HG02588 (cell line): ENCODE data around the gene TENT4A.

Source experiments
- ATAC-seq: cut with Tn5 transposase; IDR thresholded peaks from one replicate; pipeline ENCODE4 v1.9.1; 2021; ENCODE audit warnings: mild to moderate bottlenecking, moderate library complexity; ENCODE audit not compliant: unreplicated experiment

TENT4A gene

DNA sequence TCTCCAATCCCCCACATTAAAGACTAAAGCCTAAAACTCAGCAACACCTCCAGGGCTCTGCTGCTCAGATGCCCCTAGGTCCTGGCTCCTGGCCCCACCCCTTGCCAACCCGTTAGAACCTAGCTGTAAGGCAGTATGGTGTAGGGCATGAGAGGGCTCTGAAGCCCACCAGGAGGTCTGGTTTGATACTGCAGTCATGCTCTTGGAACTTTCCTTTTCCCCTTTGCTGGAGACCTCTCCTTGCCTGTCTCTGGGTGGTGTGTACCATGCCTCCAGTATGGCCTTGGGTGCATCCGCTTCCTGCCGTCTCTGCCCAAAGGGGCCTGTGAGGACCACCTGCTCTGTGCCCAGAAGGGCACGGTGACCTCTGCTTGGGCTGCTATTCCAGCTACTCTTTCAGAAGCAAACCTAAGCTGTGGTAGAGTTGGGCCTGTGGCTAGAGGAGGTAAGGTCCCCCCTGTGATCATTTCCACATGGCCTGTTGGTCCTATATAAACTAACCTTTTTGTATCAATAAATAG, 3.5 kb downstream of the TENT4A start:
- ATAC-seq: no peak

DNA sequence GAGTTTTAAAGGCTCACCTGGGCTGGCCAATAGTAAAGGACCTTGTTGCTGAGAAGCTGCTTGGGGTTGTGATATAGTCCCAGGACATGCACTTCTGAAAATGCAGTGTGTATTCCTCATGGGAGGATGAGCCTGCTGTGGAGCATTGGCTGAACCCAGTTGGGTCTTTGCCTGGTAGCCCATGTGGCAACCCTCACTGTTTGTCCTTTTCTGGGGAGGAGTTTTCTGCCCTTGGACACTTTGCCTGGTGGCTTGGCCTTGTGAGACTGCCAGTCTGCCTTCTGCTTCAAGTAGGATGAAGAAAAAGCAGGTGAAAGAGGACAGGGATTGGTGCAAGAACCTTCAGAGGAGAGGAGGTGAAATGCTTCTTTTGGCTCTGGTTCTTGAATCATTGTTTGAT, 4.0 kb downstream of the TENT4A start:
- ATAC-seq: no peak

DNA sequence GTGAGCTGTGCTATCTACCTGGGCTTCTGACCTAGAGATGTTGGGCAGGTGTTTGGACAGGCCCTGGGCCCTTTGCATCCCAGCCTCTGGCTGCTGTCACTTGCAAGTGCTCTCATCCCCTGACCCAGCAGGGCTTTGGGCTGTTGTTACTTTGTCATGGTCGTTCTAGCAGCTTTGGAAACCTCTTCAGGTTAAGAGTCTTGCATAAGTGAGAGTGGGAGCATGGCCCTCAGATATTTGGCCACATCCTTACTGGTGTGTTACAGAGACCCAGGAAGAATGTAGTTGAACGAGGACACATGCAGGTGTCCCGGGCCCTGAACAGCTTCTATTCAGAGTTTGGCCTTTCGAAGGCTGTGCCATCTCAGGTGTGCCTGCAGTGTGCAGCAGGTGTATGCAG, 4.5 kb downstream of the TENT4A start:
- no peak for ATAC-seq

DNA sequence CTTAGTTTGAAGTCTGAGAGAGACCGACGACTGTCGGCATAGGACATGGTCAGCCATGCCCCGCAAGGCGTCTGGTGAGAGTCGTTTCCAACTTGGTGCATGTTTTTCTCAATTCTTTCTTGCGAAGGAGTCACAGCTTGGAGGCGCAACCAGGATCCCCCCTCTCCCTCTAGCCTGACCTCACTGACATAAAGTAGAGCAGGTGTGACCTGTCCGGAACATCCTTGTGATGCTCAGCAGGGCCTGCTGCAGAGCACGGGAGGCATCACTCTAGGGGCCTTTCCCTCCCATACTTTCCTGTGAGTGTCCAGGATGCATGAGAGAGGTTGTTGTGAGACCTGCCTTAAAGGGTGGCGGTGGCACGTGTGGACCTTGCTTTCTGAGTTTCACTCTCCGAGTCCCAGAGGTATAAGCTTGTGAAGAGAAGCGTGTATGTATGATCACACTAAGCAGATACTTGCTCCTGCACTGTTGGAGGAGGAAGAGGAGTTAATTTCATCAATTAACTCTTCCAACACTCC, 5.0 kb downstream of the TENT4A start:
- ATAC-seq: no peak

DNA sequence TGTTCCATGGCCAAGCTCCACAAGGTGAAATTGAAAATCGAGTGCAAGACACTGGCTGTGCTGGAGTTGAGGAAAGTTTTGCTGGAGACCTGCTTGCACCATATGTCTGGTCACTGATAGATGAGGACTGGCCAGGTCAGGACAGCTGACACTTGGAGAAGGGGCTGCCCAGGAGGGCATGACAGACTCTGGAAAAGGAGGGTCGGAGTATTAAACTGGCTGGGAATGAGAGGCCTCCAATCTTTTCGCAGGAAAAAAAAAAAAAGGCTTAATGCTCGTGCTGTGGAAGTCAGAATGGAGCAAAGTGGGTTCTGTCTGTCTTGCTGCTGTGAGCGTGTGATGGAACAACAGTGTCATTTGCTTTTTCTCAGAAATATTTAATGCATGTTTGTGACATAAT, 5.5 kb downstream of the TENT4A start:
- ATAC-seq: no peak

DNA sequence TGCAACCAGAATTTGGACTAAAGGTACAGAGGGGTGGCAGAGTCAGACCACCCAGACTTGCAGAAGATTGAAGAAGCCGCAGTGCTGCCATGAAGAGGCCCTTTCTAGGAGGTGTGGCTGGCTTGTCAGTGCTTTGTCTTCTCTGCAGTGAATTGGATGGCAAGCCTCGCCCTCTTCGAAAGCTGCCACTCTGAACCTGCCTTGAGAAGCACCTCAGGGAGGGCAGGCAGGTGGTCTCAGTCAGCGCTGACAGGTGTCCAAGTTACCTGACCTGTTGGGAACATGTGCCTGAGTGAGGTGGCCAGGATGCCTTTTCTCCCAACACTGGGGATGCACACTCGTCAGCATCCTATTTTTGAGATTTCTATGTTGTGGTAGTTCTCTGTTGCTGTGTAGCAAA, 6.2 kb downstream of the TENT4A start:
- ATAC-seq: no peak

DNA sequence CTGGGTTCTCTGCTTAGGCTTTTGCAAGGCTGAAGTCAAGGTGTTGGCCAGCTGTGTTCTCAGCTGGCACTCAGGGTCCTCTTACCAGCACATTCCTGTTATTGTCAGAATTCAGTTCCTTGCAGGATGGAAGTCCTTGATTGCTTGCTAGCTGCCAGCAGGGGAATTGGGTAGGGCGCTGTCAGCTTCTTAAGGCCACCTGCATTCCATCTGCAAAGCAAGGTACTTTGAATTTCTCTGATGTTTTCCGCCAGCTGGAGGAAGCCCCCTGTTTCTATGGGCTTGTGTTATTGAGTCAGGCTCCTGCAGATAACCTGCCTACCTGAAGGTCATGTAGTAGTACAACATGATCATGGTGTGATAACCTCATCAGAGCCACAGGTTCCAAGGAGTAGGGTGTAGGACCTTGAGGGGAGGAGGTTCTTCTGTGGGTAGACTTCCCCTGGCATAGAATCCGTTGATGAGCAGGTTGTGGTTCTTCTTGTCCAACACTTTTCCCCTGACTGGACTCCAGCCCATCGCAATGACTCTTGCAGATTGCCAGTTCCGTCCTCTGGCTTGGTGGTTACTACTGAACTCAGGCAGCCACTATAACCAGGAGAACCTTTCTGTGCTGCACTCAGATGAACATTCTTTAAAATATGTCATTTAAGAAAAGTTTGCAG, 6.8 kb downstream of the TENT4A start:
- ATAC-seq: no peak

DNA sequence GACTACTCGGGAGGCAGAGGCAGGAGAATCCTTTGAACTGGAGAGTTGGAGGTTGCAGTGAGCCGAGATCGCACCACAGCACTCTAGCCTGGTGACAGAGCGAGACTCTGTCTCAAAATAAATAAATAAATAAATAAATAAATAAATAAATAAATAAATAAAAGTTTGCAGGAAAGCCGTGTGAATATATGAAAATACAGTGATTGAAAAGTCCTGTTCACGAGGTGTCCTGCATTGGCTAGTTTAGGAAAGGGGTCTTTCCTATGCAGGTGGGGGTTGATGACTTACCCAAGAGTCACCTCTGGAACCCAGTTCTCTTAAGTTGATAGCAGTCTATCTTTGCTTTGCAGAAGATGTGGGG, 7.3 kb downstream of the TENT4A start:
- ATAC-seq: no peak

DNA sequence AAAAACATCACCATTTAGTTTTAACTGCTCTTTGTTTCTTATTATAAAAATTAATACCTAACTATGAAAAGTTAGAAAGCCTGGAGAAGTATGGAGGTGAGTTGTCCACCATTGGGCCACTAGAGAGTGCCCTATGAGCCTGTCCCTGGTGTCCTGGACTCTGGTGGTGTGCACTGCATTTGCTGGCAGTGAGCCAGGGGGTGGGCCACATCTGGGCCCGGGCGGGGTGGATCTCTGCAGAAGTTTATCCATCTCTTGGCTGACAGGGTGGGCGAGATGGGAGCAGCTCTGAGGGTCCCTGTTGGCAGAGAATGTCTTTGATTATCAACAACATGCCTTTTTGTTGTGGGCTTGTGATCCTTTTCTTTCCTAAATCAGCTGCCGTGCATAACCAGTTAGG, 8.2 kb downstream of the TENT4A start:
- ATAC-seq: no peak

DNA sequence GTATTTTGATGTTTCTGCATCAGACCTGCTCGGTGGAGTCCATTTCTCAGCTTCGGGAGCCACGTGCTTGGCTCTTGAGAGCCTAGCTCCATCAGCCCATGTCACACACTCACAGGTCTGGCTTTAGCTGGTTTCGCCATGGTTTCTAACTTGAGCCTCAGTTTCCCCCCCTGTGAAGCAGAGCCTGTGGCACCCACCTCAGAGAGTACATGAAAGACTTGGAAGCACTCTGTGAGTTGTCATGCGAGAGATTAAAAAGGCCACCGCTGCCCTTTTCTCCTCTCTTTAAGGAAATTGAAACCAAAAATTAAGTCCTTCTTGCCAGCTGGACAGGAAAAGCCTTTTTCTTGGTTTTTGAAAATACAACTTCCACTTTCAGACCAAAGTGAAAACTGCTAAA, 8.8 kb downstream of the TENT4A start:
- ATAC-seq: peak; percentile 50

DNA sequence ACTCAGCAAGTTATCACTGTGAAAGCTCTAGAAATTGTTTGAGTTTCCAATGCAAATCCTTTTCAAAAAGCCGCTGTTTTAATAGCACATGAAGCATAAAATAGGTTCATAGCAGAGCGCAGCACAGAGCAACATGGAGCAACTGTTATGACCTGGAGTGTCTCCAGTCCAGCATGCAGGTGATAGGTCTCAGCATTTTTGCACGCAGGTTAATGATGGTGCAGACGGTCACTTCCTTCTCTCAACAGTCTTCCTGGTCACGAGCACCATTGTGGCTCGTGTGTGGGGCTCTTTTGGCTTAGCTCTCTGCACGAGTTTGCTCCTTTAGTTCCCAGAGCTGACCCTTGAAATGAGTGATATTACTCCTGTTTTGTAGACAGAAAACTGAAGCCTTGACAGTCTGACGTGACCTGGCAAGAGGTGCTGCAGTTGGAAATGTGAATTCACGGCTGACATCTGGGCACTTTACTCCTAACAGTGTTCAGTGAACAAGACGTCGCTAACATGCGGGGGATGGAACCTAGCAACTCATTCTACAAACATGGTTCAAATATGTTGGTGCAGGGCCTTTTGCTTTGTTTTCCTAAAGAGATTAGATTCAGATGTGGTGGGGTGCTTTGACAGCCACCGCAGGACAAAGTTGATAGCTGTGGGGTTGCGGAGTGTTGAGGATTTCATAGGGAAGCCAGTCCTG, 10.0 kb downstream of the TENT4A start:
- ATAC-seq: no peak

DNA sequence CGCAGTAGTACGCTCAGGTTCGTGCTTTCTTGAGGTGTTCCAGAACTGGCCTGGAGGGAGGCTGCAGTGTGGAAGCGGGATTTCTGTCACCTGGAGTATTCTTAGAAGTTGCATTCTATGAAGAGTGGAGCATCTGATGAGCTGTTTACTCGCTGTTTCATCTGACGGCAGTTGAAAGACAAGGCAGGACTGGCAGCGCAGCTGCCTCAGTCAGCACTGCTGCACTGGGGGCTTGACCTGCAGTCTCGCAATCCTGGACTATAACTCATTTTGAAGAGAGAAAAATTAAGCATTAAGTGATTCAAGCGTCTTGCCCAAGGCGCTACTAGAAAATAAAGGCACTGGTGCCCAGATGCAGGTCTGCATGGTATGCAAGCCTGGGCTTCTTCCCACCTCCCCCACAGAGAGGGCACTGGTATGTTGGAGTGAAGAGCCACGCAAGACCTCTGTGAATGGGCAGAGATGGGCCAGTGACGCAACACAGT, 10.6 kb downstream of the TENT4A start:
- ATAC-seq: no peak

DNA sequence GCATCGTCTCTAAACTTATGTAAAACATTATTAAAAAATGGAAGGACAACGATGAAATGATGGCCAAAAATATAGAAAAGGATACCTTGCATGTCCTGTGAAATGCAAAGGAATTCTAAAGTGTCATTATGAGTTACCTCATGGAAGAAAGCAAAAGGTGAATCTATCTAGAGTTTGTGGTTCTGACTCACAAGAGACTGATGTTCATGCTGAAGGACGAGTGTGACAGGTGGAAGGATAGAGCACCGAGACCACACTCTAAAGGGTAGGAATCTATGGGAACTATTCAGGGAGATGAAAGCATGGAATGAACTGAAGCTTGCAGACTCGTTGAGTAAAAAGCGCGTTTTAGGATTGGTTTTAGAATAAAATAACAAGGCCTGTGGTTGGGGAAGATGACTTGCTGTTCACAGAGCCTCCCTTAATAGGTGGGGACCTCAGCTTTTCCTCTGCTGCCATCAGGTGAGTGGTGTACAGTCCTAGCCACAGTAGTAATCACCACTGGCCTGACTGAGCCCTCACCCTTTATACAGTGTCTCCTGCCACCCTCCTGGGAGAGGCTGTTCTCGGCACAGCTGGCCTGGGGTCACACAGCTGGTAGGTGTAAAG, 11.2 kb downstream of the TENT4A start:
- ATAC-seq: no peak

DNA sequence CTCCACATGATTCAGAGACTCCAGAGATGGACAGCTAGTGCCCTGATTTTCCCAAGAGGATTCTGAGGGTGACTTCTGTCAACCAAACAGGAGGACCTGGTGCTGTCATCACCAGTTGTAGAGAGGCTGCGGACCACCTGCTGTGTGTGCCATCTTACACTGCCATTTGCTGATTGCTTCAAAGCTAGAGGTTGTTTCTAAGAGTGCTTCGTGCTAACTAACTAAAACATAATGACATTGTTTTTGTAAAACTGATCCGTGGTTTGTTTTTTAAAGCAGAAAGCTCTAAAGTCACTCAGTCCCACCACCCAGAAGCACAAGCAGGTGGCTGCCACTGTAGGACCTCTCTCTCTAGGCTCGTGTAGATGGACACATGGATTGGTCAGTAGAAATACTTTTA, 12.2 kb downstream of the TENT4A start:
- ATAC-seq: no peak

DNA sequence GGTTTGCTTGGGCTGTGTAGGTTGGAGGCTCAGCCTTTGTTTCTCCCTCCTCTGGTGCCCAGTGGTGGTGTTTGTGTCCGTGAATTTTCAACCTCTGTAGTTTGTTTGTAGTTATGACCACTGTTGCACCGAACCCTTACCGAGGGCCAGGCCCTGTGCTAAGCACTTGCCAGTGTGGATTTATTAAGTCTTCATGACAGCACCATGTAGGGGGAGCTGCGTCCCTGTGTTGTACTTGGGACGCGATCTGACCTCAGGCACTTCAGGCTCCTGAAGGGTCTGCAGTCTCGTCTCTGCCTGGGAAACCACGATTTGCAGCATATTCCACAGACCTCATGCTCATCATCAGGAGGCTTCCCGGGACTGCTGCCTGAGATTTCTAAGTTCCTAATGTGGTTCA, 12.8 kb downstream of the TENT4A start:
- ATAC-seq: no peak

DNA sequence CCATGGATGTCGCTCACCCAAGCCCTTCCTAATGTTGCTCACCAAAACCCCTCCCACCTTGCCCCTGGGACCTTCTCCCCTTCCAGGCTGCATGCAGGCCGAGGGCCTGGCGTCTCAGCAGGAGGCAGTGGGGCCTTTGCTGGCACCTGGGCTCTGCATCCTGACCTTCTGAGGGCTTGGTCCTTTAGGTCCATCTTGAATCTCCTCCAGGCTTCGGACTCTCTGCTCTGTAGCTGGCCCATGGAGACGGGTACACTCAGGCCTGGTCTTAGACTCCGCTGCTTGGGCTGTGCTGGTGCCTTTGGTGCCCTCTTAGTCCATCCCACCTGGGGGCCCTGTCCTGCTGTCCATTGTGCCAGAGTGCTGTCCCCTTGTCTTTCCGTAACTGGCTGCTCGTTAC, 14.0 kb downstream of the TENT4A start:
- ATAC-seq: no peak

DNA sequence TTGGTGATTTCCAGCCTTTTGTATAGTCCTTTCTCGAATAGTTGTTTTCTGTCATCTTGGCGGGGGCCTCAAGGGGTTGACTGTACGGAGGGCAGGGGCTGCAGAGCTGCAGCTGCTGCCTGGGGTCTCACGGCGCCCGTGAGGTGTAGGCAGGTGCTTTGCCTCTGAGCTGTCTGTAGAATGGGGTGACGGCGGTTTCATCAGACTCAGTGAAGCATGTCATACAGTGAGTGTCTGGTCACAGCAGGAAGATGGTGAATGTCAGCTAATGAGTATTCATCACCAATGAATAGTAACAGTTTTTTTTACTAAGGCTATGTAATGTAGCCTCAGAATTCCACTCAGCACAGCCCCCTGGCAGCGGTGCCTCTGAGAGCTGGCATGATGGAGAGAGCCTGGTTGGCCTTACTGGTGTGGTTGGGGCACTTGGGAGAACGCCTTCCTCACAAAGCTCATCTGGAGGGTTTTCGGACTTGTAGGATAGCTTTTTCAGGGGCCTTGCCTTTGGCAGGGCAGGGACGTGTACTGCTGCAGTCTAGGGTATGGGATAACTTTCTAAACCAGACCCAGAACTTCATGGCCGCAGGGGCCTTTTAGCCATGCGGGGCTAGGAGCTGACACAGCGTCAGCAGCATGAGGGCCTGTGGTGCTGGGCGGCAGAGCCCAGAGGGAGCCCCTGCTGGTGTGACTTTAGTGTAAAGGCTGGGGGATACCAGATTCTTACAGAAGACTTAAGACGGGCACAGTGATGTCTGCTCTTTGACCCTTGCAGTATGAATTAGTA, 15.0 kb downstream of the TENT4A start:
- peak; percentile 84 for ATAC-seq

DNA sequence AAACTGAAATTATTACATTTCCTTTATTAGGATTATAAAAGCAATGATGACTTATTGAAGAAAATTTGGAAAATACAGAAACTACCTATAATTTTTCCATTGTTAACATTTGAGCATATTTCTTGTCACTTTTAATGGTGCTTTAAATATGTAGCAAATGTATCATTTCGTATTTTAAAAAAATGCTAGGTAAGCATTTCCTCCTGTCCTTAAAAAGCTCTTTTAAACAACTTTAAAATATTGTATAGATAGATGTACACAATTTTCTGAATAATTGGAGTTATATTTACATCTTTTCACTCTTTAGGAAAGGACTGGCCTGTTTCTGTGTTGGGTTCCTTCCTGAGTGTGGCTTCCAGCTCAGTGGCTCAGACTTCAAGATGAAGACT, 15.6 kb downstream of the TENT4A start:
- ATAC-seq: no peak

DNA sequence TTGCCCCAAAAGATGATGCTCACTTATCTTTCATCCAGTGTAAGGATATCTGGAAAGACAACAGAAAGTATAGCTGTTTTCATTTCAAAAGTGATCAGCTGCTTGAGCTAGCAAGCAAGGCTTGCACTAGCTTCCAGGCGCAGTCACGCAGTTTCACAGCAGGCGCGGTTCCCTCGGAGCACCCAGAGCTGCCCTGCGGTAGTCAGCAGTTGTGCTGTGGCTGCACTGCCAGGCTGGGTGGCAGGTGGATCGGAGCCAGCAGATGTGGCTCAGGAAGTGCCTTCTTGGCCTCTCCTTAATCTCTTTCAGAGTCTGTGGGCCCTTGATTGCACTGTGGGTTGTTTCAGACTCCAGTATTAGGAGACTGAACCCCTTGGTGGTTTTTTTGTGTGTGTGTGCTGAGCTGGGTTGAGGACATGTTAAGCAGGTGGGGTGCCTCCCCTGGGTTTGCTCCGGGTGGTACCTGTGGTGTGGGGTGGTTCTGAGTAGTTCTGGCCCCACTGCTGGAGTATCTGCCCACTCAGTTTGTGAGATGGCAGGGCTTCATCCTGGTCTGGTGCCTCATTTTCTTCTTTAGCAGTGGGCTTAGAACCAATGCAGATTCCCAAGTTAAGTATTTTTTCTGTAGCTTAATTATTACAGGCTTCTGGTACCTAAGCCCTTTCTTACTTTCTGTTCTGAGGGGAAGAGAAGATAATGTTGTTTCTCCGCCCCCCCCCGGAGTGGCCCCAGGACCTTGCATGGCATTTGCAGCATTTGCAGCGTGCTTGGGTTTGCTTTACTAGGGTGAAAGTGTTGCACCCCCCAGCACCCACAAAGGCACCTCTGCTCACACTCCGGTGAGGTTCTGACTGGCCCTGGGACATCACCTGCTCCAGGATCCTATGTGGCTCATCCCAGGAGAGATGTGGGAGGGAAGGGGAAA, 16.4 kb downstream of the TENT4A start:
- ATAC-seq: no peak

DNA sequence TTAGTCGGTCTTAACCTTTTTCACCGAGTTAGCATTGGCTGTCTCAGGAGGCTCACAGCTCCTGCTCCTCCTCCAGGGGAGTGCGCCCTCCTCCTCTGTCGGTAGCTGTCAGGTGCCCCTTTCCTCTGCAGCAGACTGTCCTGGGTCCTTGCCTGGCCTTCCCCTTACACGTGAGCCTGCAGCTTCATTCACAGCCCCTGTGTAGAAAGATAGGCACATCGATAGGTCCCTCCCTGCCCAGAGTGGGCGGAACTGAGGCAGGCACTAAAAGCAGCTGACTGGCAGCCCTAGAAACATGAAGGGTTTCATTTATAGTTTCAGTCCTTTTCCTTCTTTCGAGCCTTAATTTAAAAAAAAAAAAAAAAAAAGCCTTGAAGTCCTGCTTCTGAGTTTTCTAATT, 17.2 kb downstream of the TENT4A start:
- ATAC-seq: no peak
